ENCODE measurements around the gene ZNF22.

Gene ZNF22

DNA sequence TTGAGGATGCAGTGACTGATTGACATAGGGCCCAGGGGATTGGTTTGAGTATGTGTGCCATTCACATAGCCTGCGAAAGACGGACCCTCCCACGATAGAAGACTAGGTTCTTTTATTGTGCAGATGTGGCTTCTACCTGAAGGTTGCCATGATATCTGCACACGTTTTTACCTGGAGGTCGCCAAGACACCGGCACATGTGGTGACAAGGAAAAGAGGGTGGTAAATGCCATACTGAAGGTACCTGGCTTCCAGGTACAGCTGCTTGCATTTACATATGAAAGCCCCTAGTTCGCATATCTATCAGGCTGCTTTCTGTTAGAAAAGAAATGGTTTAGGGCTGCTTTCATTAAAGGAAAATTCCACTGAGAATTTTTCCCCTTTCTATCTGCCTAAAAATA is 43.6 kb downstream of the ZNF22 start:
- TF ChIP-seq Cebpa-rat (IDR thresholded peaks at IDR 0.05), result no peak
- H3K4me2 ChIP-seq, result no peak overlapping the region
- no peaks in the 10 kb centered on the region for H4K20me1 ChIP-seq
- no peak overlapping the region for H3K27ac ChIP-seq
- no peaks in the 10 kb centered on the region for H3K4me1 ChIP-seq
- H3K36me3 ChIP-seq, result no peaks in the 10 kb centered on the region
- H3K9me3 ChIP-seq (replicated peaks in 1 of 11), result peaks cover 4 to 23% (median 12%) of the 10 kb centered on the region in 11 experiments; a peak in 14 of 22 replicates
- no peak overlapping the region for H3K9ac ChIP-seq
- no peak overlapping the region for H3K4me3 ChIP-seq
- H3K27me3 ChIP-seq, result no peaks in the 10 kb centered on the region

GRCh38 chr10:45050551-45051235 is 50.0 kb downstream of the ZNF22 start:
- no peak overlapping the region for H3K4me3 ChIP-seq
- TF ChIP-seq Cebpa-rat (IDR thresholded peaks at IDR 0.05), result no peak
- peaks cover 4 to 24% (median 12%) of the 10 kb centered on the region in 11 experiments; a peak in 14 of 22 replicates for H3K9me3 ChIP-seq (replicated peaks in 1 of 11)

GRCh38 chr10:45052700-45053099 is 52.0 kb downstream of the ZNF22 start:
- Histone ChIP-seq H3K9me3 (replicated peaks in 1 of 11) (peaks cover 1 to 18% (median 9%) of the 10 kb centered on the region in 11 experiments; a peak in 14 of 22 replicates), H3K9ac (no peak overlapping the region), H4K20me1 (no peaks in the 10 kb centered on the region), H3K27me3 (no peaks in the 10 kb centered on the region), H3K4me2 (no peak overlapping the region), H3K4me3 (no peak overlapping the region), H3K36me3 (no peaks in the 10 kb centered on the region), H3K27ac (no peak overlapping the region), H3K4me1 (peaks cover 0 to 12% (median 0%) of the 10 kb centered on the region in 10 experiments; a peak in 4 of 20 replicates)
- no peak for TF ChIP-seq Cebpa-rat (IDR thresholded peaks at IDR 0.05)

More at GRCh38 chr10:45050551-45051235, 50.0 kb downstream of the ZNF22 start:
- no peaks in the 10 kb centered on the region for H4K20me1 ChIP-seq
- no peak overlapping the region for H3K9ac ChIP-seq
- no peaks in the 10 kb centered on the region for H3K36me3 ChIP-seq
- H3K27me3 ChIP-seq, result no peaks in the 10 kb centered on the region
- H3K4me2 ChIP-seq, result no peak overlapping the region
- H3K4me1 ChIP-seq, result peaks cover 0 to 12% (median 0%) of the 10 kb centered on the region in 10 experiments; a peak in 1 of 20 replicates
- no peak overlapping the region for H3K27ac ChIP-seq

DNA sequence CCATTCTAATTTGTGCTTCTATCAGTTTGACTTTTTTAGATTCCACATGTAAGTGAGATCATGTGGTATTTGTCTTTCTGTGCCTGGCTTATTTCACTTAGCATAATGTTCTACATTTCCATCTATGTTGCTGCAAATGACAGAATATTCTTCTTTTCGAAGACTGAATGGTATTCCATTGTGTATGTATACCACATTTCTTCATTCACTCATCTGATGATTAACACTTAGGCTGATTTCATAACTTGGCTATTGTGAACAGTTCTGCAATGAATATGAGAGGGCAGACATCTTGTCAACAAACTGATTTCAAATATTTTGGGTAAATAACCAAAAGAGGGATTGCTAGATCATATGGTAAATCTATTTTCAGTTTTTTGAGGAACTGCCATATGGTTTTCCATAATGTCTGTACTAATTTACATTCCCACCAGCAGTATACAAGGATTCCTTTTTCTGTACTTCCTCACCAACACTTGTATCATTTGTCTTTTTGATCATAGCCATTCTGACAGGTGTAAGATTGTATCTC is 52.9 kb downstream of the ZNF22 start:
- no peaks in the 10 kb centered on the region for H4K20me1 ChIP-seq
- H3K4me3 ChIP-seq, result no peak overlapping the region
- H3K4me1 ChIP-seq, result peaks cover 0 to 21% (median 5%) of the 10 kb centered on the region in 10 experiments; a peak in 15 of 20 replicates
- TF ChIP-seq Cebpa-rat (IDR thresholded peaks at IDR 0.05), result no peak
- no peak overlapping the region for H3K9ac ChIP-seq
- H3K36me3 ChIP-seq, result no peaks in the 10 kb centered on the region
- peaks cover 0 to 18% (median 4%) of the 10 kb centered on the region in 11 experiments; a peak in 9 of 22 replicates for H3K9me3 ChIP-seq (replicated peaks in 1 of 11)
- no peaks in the 10 kb centered on the region for H3K27me3 ChIP-seq
- H3K4me2 ChIP-seq, result no peak overlapping the region
- H3K27ac ChIP-seq, result no peak overlapping the region

Data from BLaER1 treated with 17β-estradiol and CSF1 and Interleukin-3, amounts not matched to agents 10 nM and 100 nM (cell line).